B cell (primary cell): Measurements from ENCODE around the gene FSIP1. TPM values are rescaled to one million over a fixed set of nuclear protein-coding genes. Genes with fewer than 3 reads are reported as not detected.

Source experiments
- ATAC-seq: fragments of 200-7000 bp; cut with Tn5 transposase; one replicate; pipeline ENCODE4 v1.10.0; 2021; ENCODE audit warnings: low read depth, mild to moderate bottlenecking, moderate number of reproducible peaks, moderate library complexity
- CTCF ChIA-PET: fragments of 350-600 bp; sonication (Branson Sonifier 250); formaldehyde crosslinking; loops from one replicate; lab custom pipeline; 2021; ENCODE audit warnings: antibody characterized with exemption, inconsistent platforms; lab: Charles Lee
- POLR2A ChIA-PET: fragments of 350-600 bp; sonication (Branson Sonifier 250); formaldehyde crosslinking; loops from one replicate; lab custom pipeline; 2021; ENCODE audit warnings: antibody characterized with exemption; lab: Charles Lee
- DNase-seq: peaks from one replicate; pipeline ENCODE4 v3.0.0; 2013
- H2AFZ ChIP-seq: 2 replicates; pipeline ENCODE4 v1.6.1; 2012; ENCODE audit warnings: mild to moderate bottlenecking, low read depth, low read length; ENCODE audit not compliant: insufficient read depth, poor library complexity, severe bottlenecking
- H3K27ac ChIP-seq, 2 donors: 1 replicate in 1 of 2; 2 replicates in 1 of 2; pipeline ENCODE4 v1.5.1; 2012 to 2013; ENCODE audit warnings: low read length in 2 of 2, mild to moderate bottlenecking in 2 of 2, moderate library complexity in 1 of 2
- H3K27me3 ChIP-seq, 4 experiments: fragments of 200-600 bp in 1 of 4; sonication (generic) in 1 of 4; replicated peaks in 1 of 4; 1 replicate in 2 of 4; 2 replicates in 2 of 4; pipeline versions ENCODE4 v1.6.1 to v1.7.0; 2013 to 2016; ENCODE audit warnings: low read length in 3 of 4, mild to moderate bottlenecking in 2 of 4, mixed read lengths in 1 of 4, moderate library complexity in 1 of 4; ENCODE audit not compliant: insufficient read depth in 4 of 4, control insufficient read depth in 3 of 4; ENCODE audit errors: control extremely low read depth in 1 of 4
- H3K36me3 ChIP-seq, 2 experiments: replicated peaks in 1 of 2; 1 replicate in 1 of 2; 2 replicates in 1 of 2; pipeline versions ENCODE4 v1.6.1 to v1.7.1; 2013; ENCODE audit warnings: low read length in 1 of 2; ENCODE audit not compliant: insufficient read depth in 2 of 2, control insufficient read depth in 1 of 2; ENCODE audit errors: control extremely low read depth in 1 of 2, extremely low read depth in 1 of 2
- H3K4me1 ChIP-seq, 2 donors: fragments of 200-600 bp in 1 of 2; sonication (generic) in 1 of 2; 1 replicate in 1 of 2; 2 replicates in 1 of 2; pipeline versions ENCODE4 v1.5.1 to v1.6.1; 2013 to 2017; ENCODE audit warnings: low read length in 2 of 2; ENCODE audit not compliant: control insufficient read depth in 2 of 2, insufficient read depth in 2 of 2
- H3K4me2 ChIP-seq: replicated peaks from 2 replicates; pipeline ENCODE3; 2012; ENCODE audit warnings: mild to moderate bottlenecking, low read depth, low read length; ENCODE audit not compliant: poor library complexity, severe bottlenecking
- H3K4me3 ChIP-seq, 5 experiments: fragments of 200-600 bp in 1 of 5; sonication (generic) in 1 of 5; 1 replicate in 3 of 5; 2 replicates in 2 of 5; pipeline versions ENCODE4 v1.5.1 to v1.7.0; 2011 to 2016; ENCODE audit warnings: low read length in 4 of 5, mild to moderate bottlenecking in 4 of 5, low read depth in 2 of 5, control low read depth in 1 of 5, moderate library complexity in 1 of 5; ENCODE audit not compliant: insufficient read depth in 1 of 5; ENCODE audit errors: control extremely low read depth in 1 of 5, extremely low read depth in 1 of 5
- H3K79me2 ChIP-seq: fragments of 200-600 bp; sonication (generic); one replicate; pipeline ENCODE4 v1.6.0; 2016; ENCODE audit warnings: low read length; ENCODE audit not compliant: control insufficient read depth, insufficient read depth
- H3K9ac ChIP-seq: fragments of 200-600 bp; sonication (generic); 2 replicates; pipeline ENCODE4 v1.6.1; 2017; ENCODE audit warnings: mild to moderate bottlenecking, low read length, moderate library complexity
- H3K9me3 ChIP-seq, 3 donors: one replicate each; pipeline versions ENCODE4 v1.6.1 to v1.7.1; 2013; ENCODE audit warnings: low read length in 2 of 3; ENCODE audit not compliant: control insufficient read depth in 2 of 3, insufficient read depth in 1 of 3; ENCODE audit errors: control extremely low read depth in 1 of 3
- H4K20me1 ChIP-seq: 2 replicates; pipeline ENCODE4 v1.6.0; 2012; ENCODE audit warnings: mild to moderate bottlenecking, low read length; ENCODE audit not compliant: insufficient read depth, control insufficient read depth, poor library complexity, severe bottlenecking
- H3K27ac Mint-ChIP-seq: one replicate; pipeline ENCODE4 v1.8.0; 2021; ENCODE audit warnings: mixed read lengths
- H3K27me3 Mint-ChIP-seq: one replicate; pipeline ENCODE4 v1.8.0; 2021; ENCODE audit warnings: mixed read lengths
- H3K4me1 Mint-ChIP-seq: one replicate; pipeline ENCODE4 v1.8.0; 2021; ENCODE audit warnings: mixed read lengths
- H3K4me3 Mint-ChIP-seq: one replicate; pipeline ENCODE4 v1.8.0; 2021; ENCODE audit warnings: mixed read lengths
- H3K9me3 Mint-ChIP-seq: one replicate; pipeline ENCODE4 v1.8.0; 2022; ENCODE audit warnings: mixed read lengths; ENCODE audit not compliant: insufficient read depth
- CTCF ChIP-seq: fragments of 200-600 bp; IDR thresholded peaks from one replicate; pipeline ENCODE4 v1.8.0; 2022; ENCODE audit warnings: antibody characterized with exemption, mild to moderate bottlenecking
- EZH2 ChIP-seq: IDR thresholded peaks from 2 replicates; pipeline ENCODE4 v1.6.1; 2012; ENCODE audit warnings: borderline replicate concordance, low read depth, mild to moderate bottlenecking, moderate library complexity, low read length; ENCODE audit not compliant: insufficient read depth, poor library complexity, severe bottlenecking
- WGBS: methylation state at CpG from one replicate; pipeline ENCODE4 v1.1.5; 2013; ENCODE audit warnings: missing lambda C conversion rate; ENCODE audit not compliant: insufficient coverage; 5-methylcytosine and 5-hydroxymethylcytosine counted together
- intact Hi-C: fragments of 100-400 bp; cut with micrococcal nuclease; formaldehyde crosslinking; loops from one replicate; pipeline ENCODE4 v1.10.0; 2022
- polyA plus RNA-seq: library from polyadenylated mRNA; depleted of rRNA; stranded (reverse); fragments of >200 nt; gene quantifications from 2 replicates; pipeline ENCODE4 v1.2.3, GENCODE V29; 2012
- total RNA-seq, 2 donors: library from RNA; stranded (reverse); fragments of 120-200 nt in 1 of 2; gene quantifications; 1 replicate in 1 of 2; 2 replicates in 1 of 2; pipeline versions ENCODE4 v1.2.3 to v1.2.4, GENCODE V29; 2013 to 2022

FSIP1 gene
- total and polyA plus RNA-seq, 2 donors (not counting 1 experiment from before 2014, with no cell fraction given): 0.19 to 0.49 TPM

- H3K27me3 Mint-ChIP-seq: no peaks in the 10 kb centered on the region
- Histone ChIP-seq H3K27ac (no peak overlapping the region), H3K4me3 (no peak overlapping the region), H2AFZ (no peak overlapping the region), H3K9me3 (no peaks in the 10 kb centered on the region), H3K4me1 (peaks cover 0 to 3% of the 10 kb centered on the region in 2 donors), H3K36me3 (no peaks in the 10 kb centered on the region), H3K4me2 (no peak overlapping the region), H3K79me2 (no peaks in the 10 kb centered on the region), H4K20me1 (no peaks in the 10 kb centered on the region), H3K9ac (no peak overlapping the region), H3K27me3 (no peaks in the 10 kb centered on the region)
- H3K4me3 Mint-ChIP-seq: no peak overlapping the region
- 94% methylated on average over 6 of the region's 9 CpGs for WGBS
- H3K27ac Mint-ChIP-seq: no peak overlapping the region
- ChIA-PET POLR2A (no interaction called here), CTCF (no interaction called here)
- H3K4me1 Mint-ChIP-seq: peaks cover 8% of the 10 kb centered on the region
- no peaks in the 10 kb centered on the region for H3K9me3 Mint-ChIP-seq
- intact Hi-C loops: no loop called here
- TF ChIP-seq CTCF (no peak), EZH2 (no peak)
- ATAC-seq: no peak
- DNase-seq: no peak
These were observed 153.9 kb downstream of the FSIP1 start for GRCh38 chr15:39628546-39629257.

GRCh38 chr15:39628144-39628508, 154.5 kb downstream of the FSIP1 start:
- Histone ChIP-seq H3K4me3 (no peak overlapping the region), H3K36me3 (no peaks in the 10 kb centered on the region), H3K27ac (no peak overlapping the region), H3K9me3 (no peaks in the 10 kb centered on the region), H3K79me2 (no peaks in the 10 kb centered on the region), H2AFZ (no peak overlapping the region), H3K4me2 (no peak overlapping the region), H4K20me1 (no peaks in the 10 kb centered on the region), H3K9ac (no peak overlapping the region), H3K27me3 (no peaks in the 10 kb centered on the region), H3K4me1 (peaks cover 0 to 5% of the 10 kb centered on the region in 2 donors)
- DNase-seq (no peak), ATAC-seq (no peak)
- Mint-ChIP-seq H3K9me3 (no peaks in the 10 kb centered on the region), H3K27ac (no peak overlapping the region), H3K27me3 (no peaks in the 10 kb centered on the region), H3K4me1 (peaks cover 8% of the 10 kb centered on the region), H3K4me3 (no peak overlapping the region)
- 95% methylated on average over 5 of the region's 5 CpGs for WGBS
- CTCF ChIA-PET: no interaction called here
- intact Hi-C loops: no loop called here
- TF ChIP-seq EZH2 (no peak), CTCF (no peak)
- POLR2A ChIA-PET: no interaction called here
